Adrenal gland (tissue), 12 donors: ENCODE measurements around the gene STAG3. TPM values are rescaled to one million over a fixed set of nuclear protein-coding genes. Genes with fewer than 3 reads are reported as not detected.

Experiments
- DNase-seq, 7 donors: peaks; one replicate each; pipeline ENCODE4 v3.0.0-alpha.2; 2019 to 2020
- H3K27ac ChIP-seq, 5 donors: fragments of 200-600 bp; sonication (generic) in 4 of 5; 1 replicate in 3 of 5; 2 replicates in 2 of 5; pipeline versions ENCODE4 v1.5.1 to v1.8.0; 2016 to 2020; ENCODE audit warnings: mild to moderate bottlenecking in 1 of 5
- H3K27me3 ChIP-seq: fragments of 200-600 bp; 2 replicates; pipeline ENCODE4 v1.8.0; 2021
- H3K36me3 ChIP-seq, 2 donors: fragments of 200-600 bp; replicated peaks in 1 of 2; 1 replicate in 1 of 2; 2 replicates in 1 of 2; pipeline versions ENCODE4 v1.5.1 to v1.8.0; 2018 to 2022
- H3K4me1 ChIP-seq, 2 donors: fragments of 200-600 bp; replicated peaks in 1 of 2; 1 replicate in 1 of 2; 2 replicates in 1 of 2; pipeline versions ENCODE4 v1.5.1 to v1.8.0; 2018 to 2021
- H3K4me3 ChIP-seq, 4 donors: fragments of 200-600 bp; sonication (generic) in 3 of 4; one replicate each; pipeline ENCODE4 v1.5.1; 2016 to 2018
- H3K9me3 ChIP-seq, 3 donors: fragments of 200-600 bp; sonication (generic) in 1 of 3; replicated peaks in 1 of 3; 1 replicate in 2 of 3; 2 replicates in 1 of 3; pipeline versions ENCODE4 v1.5.1 to v1.8.0; 2016 to 2021
- CTCF ChIP-seq, 6 experiments: fragments of 450-650 bp in 4 of 6; fragments of 200-600 bp in 2 of 6; sonication (generic) in 1 of 6; IDR thresholded peaks; 1 replicate in 5 of 6; 2 replicates in 1 of 6; pipeline versions ENCODE4 v1.5.1 to v1.8.0; 2016 to 2021; ENCODE audit warnings: antibody characterized with exemption in 6 of 6, mild to moderate bottlenecking in 2 of 6, moderate library complexity in 1 of 6
- POLR2A ChIP-seq, 2 donors: fragments of 450-650 bp; IDR thresholded peaks; one replicate each; pipeline ENCODE4 v1.6.1; 2017; ENCODE audit warnings: antibody characterized with exemption in 2 of 2, mild to moderate bottlenecking in 2 of 2, moderate library complexity in 1 of 2
- WGBS, 4 donors: extraction: QIAGEN DNeasy Blood & Tissue Kit in 2 of 4; methylation state at CpG; one replicate each; pipeline versions ENCODE4 v1.1.5 to v1.1.7; 2013 to 2017; 5-methylcytosine and 5-hydroxymethylcytosine counted together
- intact Hi-C, 2 donors: fragments of 100-400 bp; cut with DNase I; formaldehyde crosslinking; loops; one replicate each; pipeline versions ENCODE4 v1.14.1 to v1.15.0; 2022 to 2023
- polyA plus RNA-seq, 3 donors: library from polyadenylated mRNA; stranded (reverse); fragments of 200-250 nt in 2 of 3; fragments of 350-450 nt in 1 of 3; fragmentation: Illumina TruSeq in 1 of 3; extraction: RNeasy Lipid Tissue Mini Kit (QIAGEN cat#74804) in 1 of 3; gene quantifications; one replicate each; pipeline ENCODE4 v1.2.3, GENCODE V29; 2013 to 2014
- total RNA-seq, 9 donors: library from RNA; depleted of rRNA in 4 of 9; stranded (reverse); fragments of >200 nt in 4 of 9; fragments of 120-200 nt in 1 of 9; fragmentation: NEBNext Ultra II Directional in 1 of 9; extraction: Animal tissue kit (Norgen Biotek cat#: 25700) in 1 of 9; gene quantifications; one replicate each; pipeline versions ENCODE4 v1.1.0 to v1.2.4, GENCODE V29; 2013 to 2023
- donor health status: healthy with polysubstance abuse.
- donor health status: Bipolar disorder and iron deficiency.
- donor health status: DM: yes; HTN: yes; CAD: no.
- donor health status: DM: no; HTN: no; CAD: no.
- donor health status: DM: no; HTN: no; CAD: no.
- donor health status: DM: yes; HTN: yes; CAD: no.

Gene STAG3
- total and polyA plus RNA-seq, 12 donors = 0.26 to 3.3 (median 1.3) TPM

- no peak for TF ChIP-seq CTCF (IDR thresholded peaks at IDR 0.05)
- TF ChIP-seq POLR2A (IDR thresholded peaks at IDR 0.05) = no peak
- Histone ChIP-seq H3K4me1 (peaks cover 4 to 25% of the 10 kb centered on the region in 2 donors), H3K4me3 (no peak overlapping the region), H3K27me3 (peaks cover 10% of the 10 kb centered on the region), H3K36me3 (no peaks in the 10 kb centered on the region), H3K9me3 (no peaks in the 10 kb centered on the region), H3K27ac (no peak overlapping the region)
- WGBS, 4 donors = 81 to 85% (median 83%) methylated on average over 11 of the region's 11 CpGs
- DNase-seq = peak in 1 of 7 donors; percentile 42
- intact Hi-C loops = no loop called here
Observed at GRCh38 chr7:100170101-100170897, 7.4 kb upstream of the STAG3 start.

DNA sequence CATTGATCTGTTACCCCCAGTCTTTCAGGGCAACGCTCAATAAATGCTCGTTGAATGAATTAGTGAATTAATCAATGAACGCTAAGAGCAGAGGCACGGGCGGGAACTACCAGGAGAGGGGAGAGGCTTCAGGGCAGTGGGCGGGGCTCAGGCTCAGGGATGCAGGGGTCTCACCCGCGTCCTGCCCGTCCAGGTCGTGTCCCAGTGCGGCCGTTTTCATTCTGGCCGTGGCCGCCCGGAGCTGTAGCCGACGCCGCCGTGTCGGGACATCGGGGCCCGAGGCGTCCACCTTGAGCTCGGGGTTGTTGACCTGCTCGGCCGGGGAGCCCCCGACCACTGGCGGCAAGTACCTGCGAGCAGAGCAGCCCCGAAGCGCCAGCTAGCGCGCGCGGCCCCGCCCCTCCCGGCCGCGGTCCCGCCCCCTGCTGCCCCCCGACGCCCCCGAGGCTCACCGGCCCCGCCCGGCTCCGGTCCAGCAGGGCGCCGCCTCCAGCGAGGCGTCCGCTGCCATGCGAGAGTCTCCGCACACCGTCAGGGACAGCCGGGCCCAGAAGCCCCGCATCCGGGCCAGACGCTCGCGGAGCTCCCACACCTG, 6.5 kb upstream of the STAG3 start:
- TF ChIP-seq POLR2A (IDR thresholded peaks at IDR 0.05) (no peak), CTCF (IDR thresholded peaks at IDR 0.05) (no peak)
- peak overlapping the region in 1 of 4 donors; percentile 54 for H3K4me3 ChIP-seq
- peaks cover 10% of the 10 kb centered on the region for H3K27me3 ChIP-seq
- WGBS, 4 donors = 3 to 30% (median 10%) methylated on average over 2 to 58 of the region's 61 CpGs
- H3K9me3 ChIP-seq = no peaks in the 10 kb centered on the region
- no peaks in the 10 kb centered on the region for H3K36me3 ChIP-seq
- H3K27ac ChIP-seq = no peak overlapping the region
- intact Hi-C loops = no loop called here
- DNase-seq = no peak
- H3K4me1 ChIP-seq = peaks cover 4 to 25% of the 10 kb centered on the region in 2 donors

DNA sequence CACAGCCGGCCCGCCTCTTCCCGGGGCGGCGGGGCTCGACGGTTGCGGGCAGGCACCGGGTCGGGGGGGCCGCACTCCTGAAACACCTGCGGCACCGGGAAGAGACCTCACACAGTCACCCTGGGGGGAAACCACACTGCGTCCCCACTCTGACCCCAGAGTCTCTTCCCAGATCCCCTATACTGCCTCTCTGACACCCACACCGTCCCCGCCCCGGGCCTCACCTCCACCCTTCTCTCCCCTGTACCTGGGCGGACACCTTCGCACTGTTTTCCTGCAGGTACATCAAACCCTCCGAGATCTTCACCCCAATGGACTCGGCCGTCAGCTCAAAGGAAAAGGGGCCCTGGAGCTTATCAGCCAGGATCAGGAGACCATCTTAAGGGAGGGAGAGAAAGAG, 5.9 kb upstream of the STAG3 start:
- Histone ChIP-seq H3K27me3 (peaks cover 10% of the 10 kb centered on the region), H3K27ac (no peak overlapping the region), H3K4me3 (peak overlapping the region in 1 of 4 donors; percentile 54), H3K36me3 (no peaks in the 10 kb centered on the region), H3K4me1 (peaks cover 4 to 25% of the 10 kb centered on the region in 2 donors), H3K9me3 (no peaks in the 10 kb centered on the region)
- no peak for TF ChIP-seq POLR2A (IDR thresholded peaks at IDR 0.05)
- TF ChIP-seq CTCF (IDR thresholded peaks at IDR 0.05) = no peak
- 37 to 67% (median 39%) methylated on average over 9 to 22 of the region's 22 CpGs for WGBS, 4 donors
- peak in 1 of 7 donors; percentile 28 for DNase-seq
- intact Hi-C loops = no loop called here

GRCh38 chr7:100173806-100174495, 3.8 kb upstream of the STAG3 start:
- H3K4me3 ChIP-seq = no peak overlapping the region
- peaks cover 10% of the 10 kb centered on the region for H3K27me3 ChIP-seq
- no peaks in the 10 kb centered on the region for H3K9me3 ChIP-seq
- TF ChIP-seq CTCF (IDR thresholded peaks at IDR 0.05) (no peak), POLR2A (IDR thresholded peaks at IDR 0.05) (no peak)
- no peaks in the 10 kb centered on the region for H3K36me3 ChIP-seq
- peaks cover 0 to 17% of the 10 kb centered on the region in 2 donors for H3K4me1 ChIP-seq
- no peak for DNase-seq
- H3K27ac ChIP-seq = no peak overlapping the region
- intact Hi-C loops = no loop called here
- 88 to 94% (median 90%) methylated on average over 10 to 11 of the region's 11 CpGs for WGBS, 4 donors
